OCI-LY7 (cell line): Measurements from ENCODE around the gene KAZN. TPM values are rescaled to one million over a fixed set of nuclear protein-coding genes. Genes with fewer than 3 reads are reported as not detected.
A peak's percentile ranks its signal among the peaks of the same experiment; 100 is the strongest.

Source experiments
- BruUV-seq: library from RNA; stranded (reverse); fragments of 400-500 nt; replicated peaks from 2 replicates; lab custom pipeline; 2021; lab: Mats Ljungman, UMichigan
- CTCF ChIA-PET: fragments of 300-600 bp; sonication (Branson Sonifier 250); formaldehyde crosslinking; loops from one replicate; lab custom pipeline; 2022; ENCODE audit warnings: antibody characterized with exemption; ENCODE audit not compliant: unreplicated experiment; lab: Charles Lee
- POLR2A ChIA-PET: fragments of 300-600 bp; sonication (Branson Sonifier 250); formaldehyde crosslinking; loops from one replicate; lab custom pipeline; 2022; ENCODE audit warnings: antibody characterized with exemption; lab: Charles Lee
- DNase-seq: peaks from one replicate; pipeline ENCODE4 v3.0.0-alpha.2; 2015; ENCODE audit warnings: low spot score
- H2AFZ ChIP-seq: fragments of 200-600 bp; sonication (generic), shearing (Covaris generic); 2 replicates; pipeline ENCODE4 v1.6.1; 2014; ENCODE audit warnings: mild to moderate bottlenecking, antibody characterized with exemption, low read length, moderate library complexity
- H3K27ac ChIP-seq: fragments of 200-600 bp; sonication (generic); 2 replicates; pipeline ENCODE4 v1.5.1; 2014; ENCODE audit warnings: mixed run types, low read depth, mild to moderate bottlenecking, moderate library complexity, low read length, inconsistent platforms; ENCODE audit not compliant: poor library complexity, severe bottlenecking
- H3K36me3 ChIP-seq: fragments of 200-600 bp; sonication (generic); 2 replicates; pipeline ENCODE4 v1.6.1; 2014; ENCODE audit warnings: mild to moderate bottlenecking, antibody characterized with exemption, low read length, moderate library complexity, mixed read lengths; ENCODE audit not compliant: insufficient read depth
- H3K4me1 ChIP-seq: fragments of 200-600 bp; sonication (generic); 2 replicates; pipeline ENCODE4 v1.5.1; 2014; ENCODE audit warnings: mild to moderate bottlenecking, low read length; ENCODE audit not compliant: insufficient read depth, poor library complexity, severe bottlenecking
- H3K4me2 ChIP-seq: fragments of 200-600 bp; sonication (generic); 2 replicates; pipeline ENCODE4 v1.6.1; 2014; ENCODE audit warnings: mild to moderate bottlenecking, low read length
- H3K4me3 ChIP-seq: fragments of 200-600 bp; sonication (generic); 2 replicates; pipeline ENCODE4 v1.5.1; 2014; ENCODE audit warnings: mild to moderate bottlenecking, low read depth, low read length; ENCODE audit not compliant: poor library complexity, severe bottlenecking
- H3K79me2 ChIP-seq: fragments of 200-600 bp; sonication (generic); 2 replicates; pipeline ENCODE4 v1.6.1; 2016; ENCODE audit warnings: low read depth, mild to moderate bottlenecking, low read length, moderate library complexity, mixed read lengths; ENCODE audit not compliant: insufficient read depth
- H3K9me2 ChIP-seq: fragments of 200-600 bp; sonication (generic); 2 replicates; pipeline ENCODE4 v1.6.1; 2016; ENCODE audit warnings: mild to moderate bottlenecking, low read length, mixed read lengths; ENCODE audit not compliant: insufficient read depth
- H3K9me3 ChIP-seq: fragments of 200-600 bp; sonication (generic); 2 replicates; pipeline ENCODE4 v1.6.1; 2014; ENCODE audit warnings: mild to moderate bottlenecking, mixed run types, low read length, mixed read lengths
- H4K20me1 ChIP-seq: fragments of 200-600 bp; sonication (generic); 2 replicates; pipeline ENCODE4 v1.6.1; 2014; ENCODE audit warnings: mild to moderate bottlenecking, antibody characterized with exemption, low read length, moderate library complexity, mixed read lengths; ENCODE audit not compliant: insufficient read depth
- CTCF ChIP-seq: fragments of 200-600 bp; sonication (generic); conservative IDR thresholded peaks from 2 replicates; pipeline ENCODE4 v1.5.1; 2014; ENCODE audit warnings: mild to moderate bottlenecking, antibody characterized with exemption, low read length, moderate library complexity, mixed read lengths
- EZH2phosphoT487 ChIP-seq: fragments of 200-600 bp; sonication (generic); IDR thresholded peaks from 2 replicates; pipeline ENCODE4 v1.6.1; 2018; ENCODE audit warnings: low read depth, borderline replicate concordance, mild to moderate bottlenecking, mixed run types, antibody characterized with exemption, low read length, moderate library complexity, mixed read lengths
- intact Hi-C: fragments of 100-400 bp; cut with micrococcal nuclease; formaldehyde crosslinking; loops from one replicate; pipeline ENCODE4 v1.10.0; 2022; ENCODE audit not compliant: unreplicated experiment
- total RNA-seq, 2 experiments: library from RNA; depleted of rRNA in 1 of 2; stranded (reverse); fragments of >200 nt in 1 of 2; shearing (Covaris generic) in 1 of 2; gene quantifications; 2 replicates each; pipeline ENCODE4 v1.2.3, GENCODE V29; 2014 to 2022

The KAZN gene
- total RNA-seq, 2 experiments from 2014 or later, result 0.40 to 2.4 TPM

- no peak for DNase-seq
- intact Hi-C loops, result loop anchor here (5.0 kb wide), 1 partner anchor 40 kb away; no protein-coding TSS in a partner anchor
- TF ChIP-seq CTCF (peak; percentile 76), EZH2phosphoT487 (no peak)
- H4K20me1 ChIP-seq, result no peaks in the 10 kb centered on the region
- H2AFZ ChIP-seq, result no peak overlapping the region
- peaks cover 4% of the 10 kb centered on the region; the same call in 1 of the 2 replicates for H3K9me3 ChIP-seq
- no peaks in the 10 kb centered on the region for H3K4me1 ChIP-seq
- no peaks in the 10 kb centered on the region for H3K79me2 ChIP-seq
- ChIA-PET CTCF (interaction anchor here (1.1 kb wide), 1 partner anchor 16 kb away, joined by 3 read pairs; no protein-coding TSS in a partner anchor), POLR2A (no interaction called here)
- no TSS peak for BruUV-seq
- H3K4me3 ChIP-seq, result no peak overlapping the region
- no peaks in the 10 kb centered on the region for H3K36me3 ChIP-seq
- H3K4me2 ChIP-seq, result no peak overlapping the region
- H3K9me2 ChIP-seq, result no peaks in the 10 kb centered on the region
- no peak overlapping the region for H3K27ac ChIP-seq
These were observed 464.1 kb downstream of the KAZN start for GRCh38 chr1:15062479-15063099.

GRCh38 chr1:15063346-15063745 is 464.9 kb downstream of the KAZN start:
- Histone ChIP-seq H3K4me2 (no peak overlapping the region), H3K36me3 (no peaks in the 10 kb centered on the region), H3K79me2 (no peaks in the 10 kb centered on the region), H3K4me3 (no peak overlapping the region), H4K20me1 (no peaks in the 10 kb centered on the region), H3K9me2 (no peaks in the 10 kb centered on the region), H3K9me3 (peaks cover 4% of the 10 kb centered on the region; the same call in 1 of the 2 replicates), H3K27ac (no peak overlapping the region), H2AFZ (no peak overlapping the region), H3K4me1 (no peaks in the 10 kb centered on the region)
- ChIA-PET CTCF (interaction anchor here (1.1 kb wide), 1 partner anchor 16 kb away, joined by 3 read pairs; no protein-coding TSS in a partner anchor), POLR2A (no interaction called here)
- no peak for TF ChIP-seq EZH2phosphoT487
- TF ChIP-seq CTCF, result no peak
- no peak for DNase-seq
- BruUV-seq, result no TSS peak
- intact Hi-C loops, result loop anchor here (5.0 kb wide), 1 partner anchor 39 kb away; no protein-coding TSS in a partner anchor

GRCh38 chr1:15063783-15064182 is 465.3 kb downstream of the KAZN start:
- Histone ChIP-seq H3K4me2 (no peak overlapping the region), H3K4me1 (no peaks in the 10 kb centered on the region), H4K20me1 (no peaks in the 10 kb centered on the region), H3K36me3 (no peaks in the 10 kb centered on the region), H2AFZ (no peak overlapping the region), H3K9me3 (peaks cover 4% of the 10 kb centered on the region; the same call in 1 of the 2 replicates), H3K4me3 (no peak overlapping the region), H3K27ac (no peak overlapping the region), H3K9me2 (no peaks in the 10 kb centered on the region), H3K79me2 (no peaks in the 10 kb centered on the region)
- no TSS peak for BruUV-seq
- POLR2A ChIA-PET, result interaction anchor here (0.5 kb wide), 1 partner anchor 928 kb away, joined by 3 read pairs; no protein-coding TSS in a partner anchor
- no peak for TF ChIP-seq CTCF
- TF ChIP-seq EZH2phosphoT487, result no peak
- intact Hi-C loops, result loop anchor here (5.0 kb wide), 1 partner anchor 39 kb away; no protein-coding TSS in a partner anchor
- CTCF ChIA-PET, result interaction anchor here (1.1 kb wide), 1 partner anchor 15 kb away, joined by 3 read pairs; no protein-coding TSS in a partner anchor
- no peak for DNase-seq
